HL-60 (cell line): ENCODE results near the gene IQGAP2.

ENCODE experiments used
- CTCF ChIP-seq: IDR thresholded peaks from one replicate; pipeline ENCODE4 v1.5.1; 2011; ENCODE audit warnings: low read length, control low read depth, inconsistent platforms; ENCODE audit not compliant: insufficient read depth
- GABPA ChIP-seq: IDR thresholded peaks from 2 replicates; pipeline ENCODE4 v1.6.1; 2012; ENCODE audit warnings: low read depth
- POLR2AphosphoS5 ChIP-seq: IDR thresholded peaks from 2 replicates; pipeline ENCODE4 v1.6.1; 2012; ENCODE audit warnings: low read depth
- REST ChIP-seq: IDR thresholded peaks from 2 replicates; pipeline ENCODE4 v1.6.1; 2012; ENCODE audit warnings: low read depth; ENCODE audit not compliant: insufficient replicate concordance

GRCh38 chr5:76385540-76385939, 17.5 kb upstream of the IQGAP2 start:
- TF ChIP-seq GABPA (no peak), CTCF (no peak), POLR2AphosphoS5 (no peak), REST (no peak)
